OCI-LY1 (cell line): Measurements from ENCODE around the gene RAPGEF1.

Experiments
- H2AFZ ChIP-seq: fragments of 200-600 bp; sonication (generic), shearing (Covaris generic); 2 replicates; pipeline ENCODE4 v1.6.0; 2014; ENCODE audit warnings: antibody characterized with exemption, mild to moderate bottlenecking, low read length
- H3F3A ChIP-seq: fragments of 200-600 bp; sonication (generic), shearing (Covaris generic); 2 replicates; pipeline ENCODE4 v1.6.0; 2014; ENCODE audit warnings: mild to moderate bottlenecking, antibody characterized with exemption, low read length, moderate library complexity; ENCODE audit not compliant: insufficient read depth
- H3K27ac ChIP-seq: fragments of 200-600 bp; sonication (generic); 2 replicates; pipeline ENCODE4 v1.5.1; 2014; ENCODE audit warnings: low read length, mixed run types, mild to moderate bottlenecking, low read depth; ENCODE audit not compliant: poor library complexity, severe bottlenecking
- H3K27me3 ChIP-seq: fragments of 200-600 bp; sonication (generic); 2 replicates; pipeline ENCODE4 v1.6.0; 2014; ENCODE audit warnings: antibody characterized with exemption, mild to moderate bottlenecking, low read length, moderate library complexity; ENCODE audit not compliant: insufficient read depth
- H3K36me3 ChIP-seq: fragments of 200-600 bp; sonication (generic); 2 replicates; pipeline ENCODE4 v1.6.1; 2014; ENCODE audit warnings: mild to moderate bottlenecking, antibody characterized with exemption, low read length, moderate library complexity, mixed read lengths; ENCODE audit not compliant: insufficient read depth
- H3K4me1 ChIP-seq: fragments of 200-600 bp; sonication (generic); 2 replicates; pipeline ENCODE4 v1.5.1; 2014; ENCODE audit warnings: mild to moderate bottlenecking, low read length, moderate library complexity; ENCODE audit not compliant: insufficient read depth, severe bottlenecking
- H3K4me2 ChIP-seq: fragments of 200-600 bp; sonication (generic), shearing (Covaris generic); 2 replicates; pipeline ENCODE4 v1.6.1; 2014; ENCODE audit warnings: low read length
- H3K4me3 ChIP-seq: fragments of 200-600 bp; sonication (generic); 2 replicates; pipeline ENCODE4 v1.5.1; 2014; ENCODE audit warnings: low read length, low read depth, mild to moderate bottlenecking, mixed read lengths; ENCODE audit not compliant: poor library complexity, severe bottlenecking
- H3K79me2 ChIP-seq: fragments of 200-600 bp; shearing (Covaris generic); 2 replicates; pipeline ENCODE4 v1.6.1; 2016; ENCODE audit warnings: mixed run types, low read length, mixed read lengths; ENCODE audit not compliant: insufficient read depth
- H3K9ac ChIP-seq: fragments of 200-600 bp; sonication (generic), shearing (Covaris generic); 2 replicates; pipeline ENCODE4 v1.6.1; 2014; ENCODE audit warnings: mild to moderate bottlenecking, low read length, mixed read lengths
- H3K9me2 ChIP-seq: fragments of 200-600 bp; sonication (generic), shearing (Covaris generic); 2 replicates; pipeline ENCODE4 v1.6.1; 2014; ENCODE audit warnings: low read depth, mild to moderate bottlenecking, low read length, mixed read lengths
- H3K9me3 ChIP-seq: fragments of 200-600 bp; shearing (Covaris generic); 2 replicates; pipeline ENCODE4 v1.6.1; 2014; ENCODE audit warnings: low read length, mixed read lengths
- H4K20me1 ChIP-seq: fragments of 200-600 bp; sonication (generic), shearing (Covaris generic); 2 replicates; pipeline ENCODE4 v1.6.0; 2016; ENCODE audit warnings: mild to moderate bottlenecking, low read length; ENCODE audit not compliant: insufficient read depth
- EZH2 ChIP-seq: fragments of 200-600 bp; sonication (generic), shearing (Covaris generic); IDR thresholded peaks from 2 replicates; pipeline ENCODE4 v1.8.0; 2017; ENCODE audit warnings: borderline replicate concordance, mixed run types, mild to moderate bottlenecking, antibody characterized with exemption, low read length, moderate library complexity, mixed read lengths
- TF ChIP-seq, protein P1 (sequence below): fragments of 200-600 bp; sonication (generic), shearing (Covaris generic); IDR thresholded peaks from 2 replicates; pipeline ENCODE4 v1.5.1; 2017; ENCODE audit warnings: mild to moderate bottlenecking, antibody characterized with exemption, low read length, moderate library complexity, mixed read lengths

RAPGEF1 gene

DNA sequence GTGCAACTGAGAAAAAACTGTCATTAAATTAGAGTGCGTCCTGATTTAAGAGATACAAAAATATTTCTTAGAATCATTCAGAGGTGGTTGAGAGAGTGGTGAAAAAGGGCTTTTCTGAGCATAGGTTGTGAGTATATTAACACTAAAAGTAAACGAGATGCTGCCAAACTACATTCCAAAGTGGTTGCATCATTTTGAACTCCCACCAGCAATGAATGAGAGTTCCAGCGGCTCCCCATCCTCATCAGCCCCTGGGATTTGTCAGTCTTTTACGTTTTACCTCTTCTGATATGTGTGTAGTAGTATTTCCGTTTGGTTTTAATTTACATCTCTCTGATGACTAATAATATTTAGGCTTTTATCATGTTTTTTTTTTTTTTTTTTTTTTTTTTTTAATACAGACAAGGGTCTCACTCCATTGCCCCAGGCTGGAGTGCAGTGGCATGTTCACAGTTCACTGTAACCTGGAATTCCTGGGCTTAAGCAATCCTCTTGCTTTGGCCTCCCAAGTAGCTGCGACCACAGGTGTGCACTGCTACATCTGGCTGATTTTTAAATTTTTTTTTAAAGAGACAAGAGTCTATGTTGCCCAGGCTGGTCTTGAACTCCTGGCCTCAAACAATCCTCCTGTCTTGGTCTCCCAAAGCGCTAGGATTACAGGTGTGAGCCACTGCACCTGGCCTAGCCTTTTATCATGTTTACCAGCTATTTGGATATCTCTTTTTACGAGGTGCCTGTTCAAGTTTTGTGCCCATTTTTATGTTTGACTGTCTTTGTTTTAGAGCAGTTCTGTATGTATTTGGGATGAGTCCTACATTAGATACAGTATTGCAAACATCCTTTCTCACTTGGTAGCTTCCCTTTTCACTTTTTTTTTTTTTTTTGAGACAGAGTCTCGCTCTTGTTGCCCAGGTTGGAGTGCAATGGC is 177.6 kb downstream of the RAPGEF1 start:
- Histone ChIP-seq H3K4me1 (no peaks in the 10 kb centered on the region), H3K4me2 (no peak overlapping the region), H3F3A (no peaks in the 10 kb centered on the region)

DNA sequence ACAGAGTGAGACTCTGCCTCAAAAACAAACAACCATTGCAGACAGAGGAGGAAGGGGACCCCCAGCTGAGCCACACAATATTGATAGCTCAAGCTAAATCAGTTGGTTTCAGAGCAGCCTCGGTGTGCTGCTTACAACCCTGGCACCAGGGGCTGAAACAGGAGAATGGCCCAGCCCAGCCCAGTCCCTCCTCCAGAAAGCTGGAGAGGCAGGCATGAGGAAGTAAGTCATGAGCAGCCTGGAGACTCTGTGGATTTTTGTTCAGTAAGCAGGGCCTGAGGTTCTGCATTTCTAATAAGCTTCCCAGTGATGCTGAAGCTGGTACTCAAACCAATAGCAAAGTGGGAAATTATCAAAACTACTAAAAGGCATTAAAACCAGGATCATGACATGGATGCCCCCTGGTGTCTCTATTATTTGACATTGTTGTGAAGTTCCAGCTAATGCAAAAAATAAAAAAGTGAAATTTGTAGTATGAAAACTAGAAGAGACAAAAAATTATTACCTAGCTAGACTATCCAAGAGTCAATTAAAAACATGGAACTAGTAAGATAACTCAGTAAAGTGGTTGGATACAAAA is 180.4 kb downstream of the RAPGEF1 start:
- no peaks in the 10 kb centered on the region for H3F3A ChIP-seq
- H3K9me2 ChIP-seq: no peaks in the 10 kb centered on the region
- no peaks in the 10 kb centered on the region for H3K4me1 ChIP-seq
- no peak overlapping the region for H3K27ac ChIP-seq
- H2AFZ ChIP-seq: no peak overlapping the region
- H3K79me2 ChIP-seq: no peaks in the 10 kb centered on the region
- no peaks in the 10 kb centered on the region for H3K9me3 ChIP-seq
- no peaks in the 10 kb centered on the region for H3K36me3 ChIP-seq
- H3K4me3 ChIP-seq: no peak overlapping the region
- H3K9ac ChIP-seq: no peak overlapping the region
- H3K4me2 ChIP-seq: no peak overlapping the region
- no peaks in the 10 kb centered on the region for H4K20me1 ChIP-seq
- TF ChIP-seq, protein P1, sequence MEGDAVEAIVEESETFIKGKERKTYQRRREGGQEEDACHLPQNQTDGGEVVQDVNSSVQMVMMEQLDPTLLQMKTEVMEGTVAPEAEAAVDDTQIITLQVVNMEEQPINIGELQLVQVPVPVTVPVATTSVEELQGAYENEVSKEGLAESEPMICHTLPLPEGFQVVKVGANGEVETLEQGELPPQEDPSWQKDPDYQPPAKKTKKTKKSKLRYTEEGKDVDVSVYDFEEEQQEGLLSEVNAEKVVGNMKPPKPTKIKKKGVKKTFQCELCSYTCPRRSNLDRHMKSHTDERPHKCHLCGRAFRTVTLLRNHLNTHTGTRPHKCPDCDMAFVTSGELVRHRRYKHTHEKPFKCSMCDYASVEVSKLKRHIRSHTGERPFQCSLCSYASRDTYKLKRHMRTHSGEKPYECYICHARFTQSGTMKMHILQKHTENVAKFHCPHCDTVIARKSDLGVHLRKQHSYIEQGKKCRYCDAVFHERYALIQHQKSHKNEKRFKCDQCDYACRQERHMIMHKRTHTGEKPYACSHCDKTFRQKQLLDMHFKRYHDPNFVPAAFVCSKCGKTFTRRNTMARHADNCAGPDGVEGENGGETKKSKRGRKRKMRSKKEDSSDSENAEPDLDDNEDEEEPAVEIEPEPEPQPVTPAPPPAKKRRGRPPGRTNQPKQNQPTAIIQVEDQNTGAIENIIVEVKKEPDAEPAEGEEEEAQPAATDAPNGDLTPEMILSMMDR: no peak
- TF ChIP-seq EZH2: no peak
- H3K27me3 ChIP-seq: no peaks in the 10 kb centered on the region

More for the DNA sequence above, 177.6 kb downstream of the RAPGEF1 start:
- no peak overlapping the region for H2AFZ ChIP-seq
- H3K36me3 ChIP-seq: no peaks in the 10 kb centered on the region
- no peak overlapping the region for H3K27ac ChIP-seq
- H3K27me3 ChIP-seq: no peaks in the 10 kb centered on the region
- no peak overlapping the region for H3K9ac ChIP-seq
- H3K79me2 ChIP-seq: no peaks in the 10 kb centered on the region
- H3K9me3 ChIP-seq: no peaks in the 10 kb centered on the region
- no peaks in the 10 kb centered on the region for H4K20me1 ChIP-seq
- TF ChIP-seq, protein P1: no peak
- no peak for TF ChIP-seq EZH2
- no peaks in the 10 kb centered on the region for H3K9me2 ChIP-seq
- H3K4me3 ChIP-seq: no peak overlapping the region

DNA sequence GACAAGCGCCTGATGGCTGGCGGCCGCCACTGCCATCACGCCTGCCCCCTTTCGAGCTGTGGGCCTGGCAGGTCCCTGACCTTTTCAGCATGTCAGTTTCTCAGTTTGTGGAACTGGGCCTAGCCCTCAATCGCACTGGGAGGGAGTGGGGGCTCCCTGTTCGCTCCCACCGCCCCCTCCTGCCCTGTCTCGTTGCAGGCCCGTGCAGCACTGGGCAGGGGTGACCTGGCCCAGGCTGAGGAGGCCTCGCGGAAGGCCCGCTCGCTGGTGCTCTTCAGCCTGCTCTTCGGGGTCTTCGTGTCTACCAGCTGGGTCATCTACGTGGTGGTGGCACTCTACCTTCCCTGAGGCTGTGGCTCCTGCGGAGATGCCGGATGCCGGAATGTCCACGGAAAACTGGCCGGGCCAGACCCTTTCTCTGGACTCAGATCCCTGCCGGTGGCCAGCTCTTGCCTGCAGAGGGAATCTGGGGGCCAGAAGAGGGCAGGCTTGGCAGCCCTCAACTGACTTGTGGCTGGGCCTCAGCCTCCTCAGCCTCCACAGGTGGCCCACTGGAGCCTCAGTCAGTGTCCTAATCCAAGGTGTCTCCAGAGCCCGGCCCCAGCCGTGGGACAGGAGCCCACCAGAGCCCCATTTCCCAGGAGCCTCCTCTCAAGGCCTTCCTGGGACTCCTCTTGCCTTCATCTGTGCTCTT is 181.9 kb downstream of the RAPGEF1 start:
- Histone ChIP-seq H3K4me3 (no peak overlapping the region), H3K4me1 (no peaks in the 10 kb centered on the region), H3K9ac (no peak overlapping the region), H3K27me3 (no peaks in the 10 kb centered on the region), H3K9me3 (no peaks in the 10 kb centered on the region), H3K36me3 (no peaks in the 10 kb centered on the region), H4K20me1 (no peaks in the 10 kb centered on the region), H3F3A (no peaks in the 10 kb centered on the region), H3K27ac (no peak overlapping the region), H3K4me2 (no peak overlapping the region), H2AFZ (no peak overlapping the region), H3K79me2 (no peaks in the 10 kb centered on the region), H3K9me2 (no peaks in the 10 kb centered on the region)
- TF ChIP-seq, protein P1: no peak
- no peak for TF ChIP-seq EZH2
